GM12873 (cell line): Measurements from ENCODE around the gene NTNG1.

Experiments used
- TF ChIP-seq, protein P1 (sequence below): IDR thresholded peaks from 2 replicates; pipeline ENCODE4 v1.5.1; 2012; ENCODE audit warnings: low read depth, mild to moderate bottlenecking, moderate library complexity, low read length, control low read depth; ENCODE audit not compliant: insufficient read depth; ENCODE audit errors: missing control alignments

NTNG1 gene

DNA sequence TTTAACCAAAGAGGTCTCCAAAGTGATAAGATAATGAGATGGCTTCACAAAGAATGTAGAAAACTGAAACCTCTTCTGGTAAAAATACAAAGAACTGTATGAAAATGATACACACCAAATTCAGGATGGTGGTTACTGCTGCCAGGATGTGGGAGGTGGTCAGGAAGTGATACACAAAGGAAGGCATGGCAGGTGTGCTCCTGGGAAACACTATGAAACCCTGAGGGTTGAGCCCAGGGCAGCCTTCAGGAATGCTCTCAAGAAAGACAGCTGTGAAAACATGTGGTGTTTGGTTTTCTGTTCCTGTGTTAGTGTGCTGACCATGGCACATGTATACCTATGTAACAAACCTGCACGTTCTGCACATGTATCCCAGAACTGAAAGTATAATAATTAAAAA, 109.3 kb downstream of the NTNG1 start:
- TF ChIP-seq, protein P1, sequence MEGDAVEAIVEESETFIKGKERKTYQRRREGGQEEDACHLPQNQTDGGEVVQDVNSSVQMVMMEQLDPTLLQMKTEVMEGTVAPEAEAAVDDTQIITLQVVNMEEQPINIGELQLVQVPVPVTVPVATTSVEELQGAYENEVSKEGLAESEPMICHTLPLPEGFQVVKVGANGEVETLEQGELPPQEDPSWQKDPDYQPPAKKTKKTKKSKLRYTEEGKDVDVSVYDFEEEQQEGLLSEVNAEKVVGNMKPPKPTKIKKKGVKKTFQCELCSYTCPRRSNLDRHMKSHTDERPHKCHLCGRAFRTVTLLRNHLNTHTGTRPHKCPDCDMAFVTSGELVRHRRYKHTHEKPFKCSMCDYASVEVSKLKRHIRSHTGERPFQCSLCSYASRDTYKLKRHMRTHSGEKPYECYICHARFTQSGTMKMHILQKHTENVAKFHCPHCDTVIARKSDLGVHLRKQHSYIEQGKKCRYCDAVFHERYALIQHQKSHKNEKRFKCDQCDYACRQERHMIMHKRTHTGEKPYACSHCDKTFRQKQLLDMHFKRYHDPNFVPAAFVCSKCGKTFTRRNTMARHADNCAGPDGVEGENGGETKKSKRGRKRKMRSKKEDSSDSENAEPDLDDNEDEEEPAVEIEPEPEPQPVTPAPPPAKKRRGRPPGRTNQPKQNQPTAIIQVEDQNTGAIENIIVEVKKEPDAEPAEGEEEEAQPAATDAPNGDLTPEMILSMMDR = no peak

GRCh38 chr1:107251083-107251482, 110.2 kb downstream of the NTNG1 start:
- TF ChIP-seq, protein P1 = no peak

GRCh38 chr1:107251839-107252238, 111.0 kb downstream of the NTNG1 start:
- TF ChIP-seq, protein P1 = no peak

GRCh38 chr1:107252271-107252670, 111.4 kb downstream of the NTNG1 start:
- TF ChIP-seq, protein P1 = no peak

DNA sequence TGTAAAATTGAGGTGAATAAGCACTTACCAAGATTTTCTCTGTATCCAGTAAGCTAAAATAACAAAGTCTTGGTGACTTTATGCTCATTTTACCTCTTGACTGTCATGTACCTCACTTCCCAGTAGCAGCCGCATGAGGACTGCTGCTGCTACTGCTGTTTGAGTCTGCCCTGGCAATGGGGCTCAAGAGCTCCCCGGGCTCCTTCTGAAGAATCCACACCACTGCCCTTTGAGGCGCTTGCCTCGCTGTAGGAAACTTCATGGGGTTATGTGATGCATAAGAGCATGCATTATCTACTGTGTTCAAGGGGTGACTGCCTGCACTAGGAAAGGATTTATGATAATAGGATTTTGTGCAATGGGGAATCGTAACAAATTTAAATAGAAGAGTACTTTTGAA, 113.5 kb downstream of the NTNG1 start:
- TF ChIP-seq, protein P1 = no peak

GRCh38 chr1:107255469-107255868, 114.6 kb downstream of the NTNG1 start:
- TF ChIP-seq, protein P1 = no peak

DNA sequence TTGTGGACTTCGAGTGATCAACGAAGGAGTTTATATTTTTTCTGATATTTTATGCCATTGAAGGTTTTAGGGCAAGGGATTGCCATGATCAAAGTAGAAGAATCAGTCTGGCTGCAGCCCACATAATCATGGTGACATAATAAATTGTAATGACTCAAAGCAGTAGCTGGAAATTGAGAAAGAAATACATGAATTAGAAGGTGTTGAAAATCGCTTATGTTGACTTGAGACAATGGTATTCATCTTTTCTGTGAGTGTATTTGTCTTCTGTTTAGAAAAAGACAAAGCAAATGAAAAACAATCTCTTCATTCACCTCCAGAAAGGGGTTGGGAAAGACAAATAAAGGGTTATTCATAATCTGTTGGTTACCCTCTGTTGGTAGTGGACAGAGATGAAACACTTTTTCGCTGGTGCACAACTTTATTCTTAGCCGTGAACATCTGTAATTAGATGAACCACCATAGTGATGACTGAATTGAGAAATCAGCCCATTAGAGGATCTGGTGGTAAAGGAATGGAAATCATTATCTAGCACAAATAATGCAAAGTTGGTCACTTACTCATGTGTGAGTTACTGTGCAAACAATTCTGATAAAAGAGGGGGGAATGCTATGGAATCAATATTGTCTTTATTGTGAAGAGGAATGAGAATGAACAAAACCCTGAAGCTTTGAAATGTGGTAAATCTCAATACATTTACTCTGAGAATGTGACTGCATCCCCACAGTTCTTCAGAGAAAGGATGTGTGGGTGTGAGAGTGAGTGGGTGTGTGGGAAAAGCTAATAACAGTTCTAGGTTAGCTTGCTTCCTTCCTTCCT, 121.8 kb downstream of the NTNG1 start:
- TF ChIP-seq, protein P1 = no peak
